SK-N-SH treated with all-trans-retinoic acid at 6 μM for 48 hours (cell line): ENCODE data around the gene CYB5RL.

ENCODE experiments used
- ARNTL ChIP-seq: fragments of 450-650 bp; formaldehyde crosslinking; IDR thresholded peaks from 2 replicates; pipeline ENCODE4 v1.5.0; 2020; ENCODE audit warnings: low read depth, mild to moderate bottlenecking, moderate library complexity, borderline replicate concordance
- CSDC2 ChIP-seq: fragments of 250-450 bp; sonication (Bioruptor Pico); IDR thresholded peaks from 2 replicates; pipeline ENCODE4 v1.5.0; 2020; ENCODE audit warnings: mild to moderate bottlenecking, moderate library complexity
- CSRNP3 ChIP-seq: fragments of 250-450 bp; sonication (Bioruptor Pico); IDR thresholded peaks from 2 replicates; pipeline ENCODE4 v1.5.1; 2021; ENCODE audit warnings: mild to moderate bottlenecking, moderate library complexity
- ESRRG ChIP-seq: fragments of 250-450 bp; sonication (Bioruptor Pico); IDR thresholded peaks from 2 replicates; pipeline ENCODE4 v1.6.1; 2021; ENCODE audit warnings: mild to moderate bottlenecking
- RARB ChIP-seq: fragments of 250-450 bp; sonication (Bioruptor Pico); IDR thresholded peaks from 2 replicates; pipeline ENCODE4 v1.8.0; 2021; ENCODE audit warnings: mild to moderate bottlenecking, moderate library complexity
- SNAI2 ChIP-seq: fragments of 250-450 bp; sonication (Bioruptor Pico); IDR thresholded peaks from 2 replicates; pipeline ENCODE4 v1.5.0; 2020; ENCODE audit warnings: mild to moderate bottlenecking, moderate library complexity
- ZFP3 ChIP-seq: fragments of 250-450 bp; sonication (Bioruptor Pico); IDR thresholded peaks from 2 replicates; pipeline ENCODE4 v1.5.0; 2020; ENCODE audit warnings: mild to moderate bottlenecking, moderate library complexity
- ZFP30 ChIP-seq: fragments of 450-650 bp; formaldehyde crosslinking; IDR thresholded peaks from 2 replicates; pipeline ENCODE4 v1.5.0; 2022; ENCODE audit warnings: mild to moderate bottlenecking, moderate library complexity
- ZNF70 ChIP-seq: fragments of 450-650 bp; formaldehyde crosslinking; IDR thresholded peaks from 2 replicates; pipeline ENCODE4 v1.5.0; 2020; ENCODE audit warnings: mild to moderate bottlenecking, moderate library complexity
- ZNF8 ChIP-seq: fragments of 450-650 bp; formaldehyde crosslinking; IDR thresholded peaks from 2 replicates; pipeline ENCODE4 v1.5.0; 2020; ENCODE audit warnings: mild to moderate bottlenecking, moderate library complexity
- TF ChIP-seq, protein P1 (sequence below): fragments of 250-450 bp; sonication (Bioruptor Pico); IDR thresholded peaks from 2 replicates; pipeline ENCODE4 v1.5.1; 2020; ENCODE audit warnings: low read depth, mild to moderate bottlenecking, moderate library complexity
- TF ChIP-seq, protein P2 (sequence below): fragments of 250-450 bp; sonication (Bioruptor Pico); IDR thresholded peaks from 2 replicates; pipeline ENCODE4 v1.8.0; 2021; ENCODE audit warnings: low read depth, mild to moderate bottlenecking, moderate library complexity, borderline replicate concordance
- TF ChIP-seq, protein P3 (sequence below): fragments of 250-450 bp; sonication (Bioruptor Pico); IDR thresholded peaks from 2 replicates; pipeline ENCODE4 v1.8.0; 2020; ENCODE audit warnings: mild to moderate bottlenecking, moderate library complexity, borderline replicate concordance

GRCh38 chr1:54163051-54163450, 36.8 kb downstream of the CYB5RL start:
- TF ChIP-seq ZFP30 (CRISPR knock-in tag) = no peak
- no peak for TF ChIP-seq CSDC2
- TF ChIP-seq, protein P1, sequence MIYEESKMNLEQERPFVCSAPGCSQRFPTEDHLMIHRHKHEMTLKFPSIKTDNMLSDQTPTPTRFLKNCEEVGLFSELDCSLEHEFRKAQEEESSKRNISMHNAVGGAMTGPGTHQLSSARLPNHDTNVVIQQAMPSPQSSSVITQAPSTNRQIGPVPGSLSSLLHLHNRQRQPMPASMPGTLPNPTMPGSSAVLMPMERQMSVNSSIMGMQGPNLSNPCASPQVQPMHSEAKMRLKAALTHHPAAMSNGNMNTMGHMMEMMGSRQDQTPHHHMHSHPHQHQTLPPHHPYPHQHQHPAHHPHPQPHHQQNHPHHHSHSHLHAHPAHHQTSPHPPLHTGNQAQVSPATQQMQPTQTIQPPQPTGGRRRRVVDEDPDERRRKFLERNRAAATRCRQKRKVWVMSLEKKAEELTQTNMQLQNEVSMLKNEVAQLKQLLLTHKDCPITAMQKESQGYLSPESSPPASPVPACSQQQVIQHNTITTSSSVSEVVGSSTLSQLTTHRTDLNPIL (CRISPR knock-in tag) = no peak
- no peak for TF ChIP-seq ZNF70 (CRISPR knock-in tag)
- no peak for TF ChIP-seq ZFP3 (CRISPR knock-in tag)
- TF ChIP-seq, protein P2, sequence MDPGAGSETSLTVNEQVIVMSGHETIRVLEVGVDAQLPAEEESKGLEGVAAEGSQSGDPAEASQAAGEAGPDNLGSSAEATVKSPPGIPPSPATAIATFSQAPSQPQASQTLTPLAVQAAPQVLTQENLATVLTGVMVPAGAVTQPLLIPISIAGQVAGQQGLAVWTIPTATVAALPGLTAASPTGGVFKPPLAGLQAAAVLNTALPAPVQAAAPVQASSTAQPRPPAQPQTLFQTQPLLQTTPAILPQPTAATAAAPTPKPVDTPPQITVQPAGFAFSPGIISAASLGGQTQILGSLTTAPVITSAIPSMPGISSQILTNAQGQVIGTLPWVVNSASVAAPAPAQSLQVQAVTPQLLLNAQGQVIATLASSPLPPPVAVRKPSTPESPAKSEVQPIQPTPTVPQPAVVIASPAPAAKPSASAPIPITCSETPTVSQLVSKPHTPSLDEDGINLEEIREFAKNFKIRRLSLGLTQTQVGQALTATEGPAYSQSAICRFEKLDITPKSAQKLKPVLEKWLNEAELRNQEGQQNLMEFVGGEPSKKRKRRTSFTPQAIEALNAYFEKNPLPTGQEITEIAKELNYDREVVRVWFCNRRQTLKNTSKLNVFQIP (CRISPR knock-in tag) = no peak
- TF ChIP-seq SNAI2 (CRISPR knock-in tag) = no peak
- TF ChIP-seq ZNF8 (CRISPR knock-in tag) = no peak
- no peak for TF ChIP-seq CSRNP3 (CRISPR knock-in tag)
- no peak for TF ChIP-seq RARB (CRISPR knock-in tag)
- TF ChIP-seq, protein P3, sequence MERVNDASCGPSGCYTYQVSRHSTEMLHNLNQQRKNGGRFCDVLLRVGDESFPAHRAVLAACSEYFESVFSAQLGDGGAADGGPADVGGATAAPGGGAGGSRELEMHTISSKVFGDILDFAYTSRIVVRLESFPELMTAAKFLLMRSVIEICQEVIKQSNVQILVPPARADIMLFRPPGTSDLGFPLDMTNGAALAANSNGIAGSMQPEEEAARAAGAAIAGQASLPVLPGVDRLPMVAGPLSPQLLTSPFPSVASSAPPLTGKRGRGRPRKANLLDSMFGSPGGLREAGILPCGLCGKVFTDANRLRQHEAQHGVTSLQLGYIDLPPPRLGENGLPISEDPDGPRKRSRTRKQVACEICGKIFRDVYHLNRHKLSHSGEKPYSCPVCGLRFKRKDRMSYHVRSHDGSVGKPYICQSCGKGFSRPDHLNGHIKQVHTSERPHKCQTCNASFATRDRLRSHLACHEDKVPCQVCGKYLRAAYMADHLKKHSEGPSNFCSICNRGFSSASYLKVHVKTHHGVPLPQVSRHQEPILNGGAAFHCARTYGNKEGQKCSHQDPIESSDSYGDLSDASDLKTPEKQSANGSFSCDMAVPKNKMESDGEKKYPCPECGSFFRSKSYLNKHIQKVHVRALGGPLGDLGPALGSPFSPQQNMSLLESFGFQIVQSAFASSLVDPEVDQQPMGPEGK (CRISPR knock-in tag) = no peak
- no peak for TF ChIP-seq ARNTL (CRISPR knock-in tag)
- TF ChIP-seq ESRRG = no peak
